Endothelial cell of umbilical vein (primary cell): ENCODE results near the gene TK2. TPM values are rescaled to one million over a fixed set of nuclear protein-coding genes. Genes with fewer than 3 reads are reported as not detected.

Experiments used
- BruUV-seq: library from RNA; stranded (reverse); fragments of 400-500 nt; replicated peaks from 2 replicates; lab custom pipeline; 2021; lab: Mats Ljungman, UMichigan
- CTCF ChIA-PET: fragments of 300-600, 350-600 bp; sonication (Branson Sonifier 250); formaldehyde crosslinking; loops from one replicate; lab custom pipeline; 2021; ENCODE audit warnings: antibody characterized with exemption, inconsistent platforms; lab: Charles Lee
- POLR2A ChIA-PET: fragments of 300-600, 350-600 bp; sonication (Branson Sonifier 250); formaldehyde crosslinking; loops from one replicate; lab custom pipeline; 2021; ENCODE audit warnings: antibody characterized with exemption, inconsistent platforms; lab: Charles Lee
- DNase-seq: peaks from one replicate; pipeline ENCODE4 v3.0.0-alpha.2; 2011; ENCODE audit warnings: low read depth, low spot score
- FAIRE-seq: peaks from 2 replicates; lab custom pipeline; 2011; peaks lifted over from hg19 to GRCh38; lab: Jason Lieb, UNC
- H2AFZ ChIP-seq: 2 replicates; pipeline ENCODE4 v1.6.0; 2012; ENCODE audit warnings: low read depth, low read length, control low read depth, inconsistent platforms
- H3K27ac ChIP-seq: 2 replicates; pipeline ENCODE4 v1.5.1; 2011; ENCODE audit warnings: low read depth, mild to moderate bottlenecking, control low read depth, low read length, moderate library complexity; ENCODE audit not compliant: insufficient read depth
- H3K27me3 ChIP-seq, 2 experiments: 2 replicates each; pipeline versions ENCODE4 v1.6.0 to v1.6.1; 2011; ENCODE audit warnings: low read length in 2 of 2, mixed read lengths in 1 of 2; ENCODE audit not compliant: control insufficient read depth in 2 of 2, insufficient read depth in 2 of 2
- H3K36me3 ChIP-seq, 2 experiments: 2 replicates in 1 of 2; 3 replicates in 1 of 2; pipeline ENCODE4 v1.5.1; 2011; ENCODE audit warnings: low read length in 2 of 2, mild to moderate bottlenecking in 1 of 2, moderate library complexity in 1 of 2; ENCODE audit not compliant: control insufficient read depth in 2 of 2, insufficient read depth in 2 of 2; ENCODE audit errors: extremely low read depth in 1 of 2
- H3K4me1 ChIP-seq: 3 replicates; pipeline ENCODE4 v1.5.1; 2011; ENCODE audit warnings: mild to moderate bottlenecking, low read length; ENCODE audit not compliant: control insufficient read depth, insufficient read depth; ENCODE audit errors: extremely low read depth
- H3K4me2 ChIP-seq: 2 replicates; pipeline ENCODE4 v1.6.1; 2011; ENCODE audit warnings: low read length, control low read depth, mixed read lengths; ENCODE audit not compliant: insufficient read depth
- H3K4me3 ChIP-seq, 3 experiments: fragments of 200-600 bp in 1 of 3; sonication (generic), shearing (Covaris generic) in 1 of 3; replicated peaks in 1 of 3; 2 replicates each; pipeline ENCODE4 v1.5.1; 2011 to 2016; ENCODE audit warnings: control low read depth in 3 of 3, low read length in 3 of 3, mild to moderate bottlenecking in 2 of 3, inconsistent platforms in 1 of 3, low read depth in 1 of 3, moderate library complexity in 1 of 3; ENCODE audit not compliant: insufficient read depth in 1 of 3
- H3K79me2 ChIP-seq: 2 replicates; pipeline ENCODE4 v1.6.0; 2012; ENCODE audit warnings: low read length, inconsistent platforms; ENCODE audit not compliant: control insufficient read depth, insufficient read depth
- H3K9ac ChIP-seq: replicated peaks from 2 replicates; pipeline ENCODE3; 2011; ENCODE audit warnings: low read length, control low read depth; ENCODE audit not compliant: insufficient read depth; ENCODE audit errors: extremely low read depth
- H3K9me1 ChIP-seq: replicated peaks from 3 replicates; pipeline ENCODE4 v1.6.0; 2011; ENCODE audit warnings: mild to moderate bottlenecking, low read length; ENCODE audit not compliant: control insufficient read depth, insufficient read depth; ENCODE audit errors: extremely low read depth
- H3K9me3 ChIP-seq: replicated peaks from 2 replicates; pipeline ENCODE4 v1.5.1; 2012; ENCODE audit warnings: low read length, inconsistent platforms; ENCODE audit not compliant: control insufficient read depth, insufficient read depth
- H4K20me1 ChIP-seq: replicated peaks from 2 replicates; pipeline ENCODE3; 2011; ENCODE audit warnings: mild to moderate bottlenecking, low read length; ENCODE audit not compliant: control insufficient read depth, insufficient read depth; ENCODE audit errors: extremely low read depth
- EZH2 ChIP-seq: IDR thresholded peaks from 2 replicates; pipeline ENCODE4 v1.6.1; 2012; ENCODE audit warnings: borderline replicate concordance, low read depth, mild to moderate bottlenecking, moderate library complexity, low read length, inconsistent platforms; ENCODE audit not compliant: severe bottlenecking
- FOS ChIP-seq: IDR thresholded peaks from 2 replicates; pipeline ENCODE4 v1.6.1; 2011; ENCODE audit warnings: mild to moderate bottlenecking, low read length, moderate library complexity, borderline replicate concordance; ENCODE audit not compliant: insufficient read depth
- GATA2 ChIP-seq: IDR thresholded peaks from 2 replicates; pipeline ENCODE4 v1.7.0; 2011; ENCODE audit warnings: low read depth, mild to moderate bottlenecking, moderate library complexity, mixed read lengths, low read length; ENCODE audit not compliant: insufficient read length, insufficient read depth
- JUN ChIP-seq: IDR thresholded peaks from 2 replicates; pipeline ENCODE4 v1.6.1; 2011; ENCODE audit warnings: borderline replicate concordance, low read depth; ENCODE audit not compliant: insufficient read length, insufficient read depth
- MYC ChIP-seq: IDR thresholded peaks from one replicate; pipeline ENCODE4 v1.6.1; 2011; ENCODE audit warnings: mild to moderate bottlenecking, low read depth, low read length
- POLR2A ChIP-seq: IDR thresholded peaks from 2 replicates; pipeline ENCODE4 v1.6.1; 2012; ENCODE audit warnings: low read depth, mild to moderate bottlenecking, control low read depth, low read length
- POLR2AphosphoS5 ChIP-seq: IDR thresholded peaks from 2 replicates; pipeline ENCODE4 v1.6.1; 2012; ENCODE audit warnings: low read depth, mild to moderate bottlenecking, control low read depth, low read length, moderate library complexity; ENCODE audit not compliant: insufficient read depth
- dilution Hi-C: fragments of 300-500 bp; cut with MboI; formaldehyde crosslinking; loops from one replicate; pipeline ENCODE4 v1.15.0; 2019; ENCODE audit warnings: low sequenced_read_pairs; ENCODE audit not compliant: extremely low pct_ligation_motif_present
- intact Hi-C: fragments of 100-400 bp; cut with micrococcal nuclease; formaldehyde crosslinking; loops from one replicate; pipeline ENCODE4 v1.10.0; 2022
- polyA plus RNA-seq, 4 experiments: library from polyadenylated mRNA; depleted of rRNA in 3 of 4; stranded (reverse) in 3 of 4; unstranded in 1 of 4; fragments of >200 nt; gene quantifications; 2 replicates each; pipeline versions ENCODE4 v1.2.1 to v1.2.3, GENCODE V29; 2011 to 2012; ENCODE audit warnings: missing spikeins in 1 of 4
- total RNA-seq: library from RNA; stranded (reverse); gene quantifications from 2 replicates; pipeline ENCODE4 v1.2.3, GENCODE V29; 2021
- TF ChIP-seq, protein P1 (sequence below), 2 donors: IDR thresholded peaks; 1 replicate in 1 of 2; 2 replicates in 1 of 2; pipeline ENCODE4 v1.5.1; 2011; ENCODE audit warnings: low read length in 2 of 2, mild to moderate bottlenecking in 2 of 2, moderate library complexity in 2 of 2, control low read depth in 1 of 2, inconsistent platforms in 1 of 2, low read depth in 1 of 2; ENCODE audit not compliant: insufficient read depth in 1 of 2; ENCODE audit errors: extremely low read depth in 1 of 2
- TF ChIP-seq, protein P2 (sequence below): IDR thresholded peaks from 2 replicates; pipeline ENCODE4 v1.6.1; 2011; ENCODE audit not compliant: insufficient read depth, insufficient read length

The TK2 gene
- total and polyA plus RNA-seq, 2 donors (not counting 3 experiments of a cell fraction or from before 2014, with no cell fraction given) = 12.1 to 25.2 TPM

DNA sequence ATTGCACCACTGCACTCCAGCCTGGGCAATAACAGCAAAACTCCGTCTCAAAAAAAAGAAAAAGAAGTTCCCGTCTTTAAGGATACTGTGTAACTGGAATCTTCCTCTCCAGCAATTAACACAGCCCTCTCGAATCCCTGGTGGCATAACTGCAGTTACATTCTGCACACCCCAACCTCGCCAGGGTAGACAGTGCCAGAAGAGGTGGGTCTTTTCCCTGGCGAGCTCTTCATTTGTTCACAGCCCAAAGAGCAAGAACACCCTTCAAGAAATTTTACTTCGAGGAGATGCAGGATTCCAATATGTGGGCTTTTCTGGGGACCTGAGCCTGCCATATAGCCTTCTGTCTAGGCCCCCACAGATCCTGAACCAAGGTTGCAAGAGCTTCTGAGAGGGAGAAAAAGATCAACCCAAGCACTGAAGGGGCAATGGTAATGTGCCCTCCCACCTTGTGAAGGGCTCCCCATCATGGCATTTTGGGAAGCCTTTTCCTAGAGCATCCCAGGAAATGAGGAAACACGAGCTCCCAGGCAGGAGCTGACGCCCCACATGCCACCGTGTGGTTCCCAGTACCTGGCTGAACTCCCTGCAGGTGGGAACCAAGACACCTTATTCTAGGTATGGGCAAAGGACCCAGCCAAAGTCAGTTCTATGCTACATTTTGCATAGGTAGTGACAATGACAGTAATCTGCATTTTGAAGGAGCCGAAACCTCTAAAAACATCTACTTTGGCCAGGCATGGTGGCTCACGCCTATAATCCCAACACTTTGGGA is 26.9 kb downstream of the TK2 start:
- no peak overlapping the region for H3K9ac ChIP-seq
- no peaks in the 10 kb centered on the region for H3K27me3 ChIP-seq
- H2AFZ ChIP-seq = no peak overlapping the region
- POLR2A ChIA-PET = no interaction called here
- peaks cover 0 to 2% of the 10 kb centered on the region in 2 experiments for H3K36me3 ChIP-seq
- no peak overlapping the region for H3K4me3 ChIP-seq
- H3K4me1 ChIP-seq = peaks cover 64% of the 10 kb centered on the region
- FAIRE-seq = no peak
- no peaks in the 10 kb centered on the region for H3K9me1 ChIP-seq
- no peak for DNase-seq
- TF ChIP-seq GATA2 (no peak), JUN (no peak), MYC (no peak), FOS (no peak), POLR2AphosphoS5 (no peak), POLR2A (no peak), EZH2 (no peak)
- TF ChIP-seq, protein P1, sequence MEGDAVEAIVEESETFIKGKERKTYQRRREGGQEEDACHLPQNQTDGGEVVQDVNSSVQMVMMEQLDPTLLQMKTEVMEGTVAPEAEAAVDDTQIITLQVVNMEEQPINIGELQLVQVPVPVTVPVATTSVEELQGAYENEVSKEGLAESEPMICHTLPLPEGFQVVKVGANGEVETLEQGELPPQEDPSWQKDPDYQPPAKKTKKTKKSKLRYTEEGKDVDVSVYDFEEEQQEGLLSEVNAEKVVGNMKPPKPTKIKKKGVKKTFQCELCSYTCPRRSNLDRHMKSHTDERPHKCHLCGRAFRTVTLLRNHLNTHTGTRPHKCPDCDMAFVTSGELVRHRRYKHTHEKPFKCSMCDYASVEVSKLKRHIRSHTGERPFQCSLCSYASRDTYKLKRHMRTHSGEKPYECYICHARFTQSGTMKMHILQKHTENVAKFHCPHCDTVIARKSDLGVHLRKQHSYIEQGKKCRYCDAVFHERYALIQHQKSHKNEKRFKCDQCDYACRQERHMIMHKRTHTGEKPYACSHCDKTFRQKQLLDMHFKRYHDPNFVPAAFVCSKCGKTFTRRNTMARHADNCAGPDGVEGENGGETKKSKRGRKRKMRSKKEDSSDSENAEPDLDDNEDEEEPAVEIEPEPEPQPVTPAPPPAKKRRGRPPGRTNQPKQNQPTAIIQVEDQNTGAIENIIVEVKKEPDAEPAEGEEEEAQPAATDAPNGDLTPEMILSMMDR (IDR thresholded peaks at IDR 0.05; ENCODE audit: extremely low read depth in 1 of 2, insufficient read depth in 1 of 2, low read depth in 1 of 2, low read length in 2 of 2) = no peak
- TF ChIP-seq, protein P2, sequence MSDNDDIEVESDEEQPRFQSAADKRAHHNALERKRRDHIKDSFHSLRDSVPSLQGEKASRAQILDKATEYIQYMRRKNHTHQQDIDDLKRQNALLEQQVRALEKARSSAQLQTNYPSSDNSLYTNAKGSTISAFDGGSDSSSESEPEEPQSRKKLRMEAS = no peak
- no peaks in the 10 kb centered on the region for H4K20me1 ChIP-seq
- BruUV-seq = no TSS peak
- H3K27ac ChIP-seq = no peak overlapping the region
- no peak overlapping the region for H3K4me2 ChIP-seq
- no peaks in the 10 kb centered on the region for H3K79me2 ChIP-seq
- H3K9me3 ChIP-seq = no peaks in the 10 kb centered on the region
- CTCF ChIA-PET = interaction anchor here (1.0 to 1.9 kb wide), 7 partner anchors 10 to 116 kb away, joined by 3 to 8 read pairs (median 4); no protein-coding TSS in a partner anchor
- intact Hi-C loops (no loop called here), dilution Hi-C loops (no loop called here)
